ENCODE measurements around the gene PAGR1. TPM values are rescaled to one million over a fixed set of nuclear protein-coding genes. Genes with fewer than 3 reads are reported as not detected.
"Not testable (repeated sequence)": the region's sequence is repeated elsewhere in the genome, so short reads cannot be mapped to it uniquely, and the experiment has no call there.

The PAGR1 gene
- total RNA-seq, 1 donor: 23.4 TPM

GRCh38 chr16:29821643-29822115, 5.7 kb downstream of the PAGR1 start:
- TF ChIP-seq, protein P1, sequence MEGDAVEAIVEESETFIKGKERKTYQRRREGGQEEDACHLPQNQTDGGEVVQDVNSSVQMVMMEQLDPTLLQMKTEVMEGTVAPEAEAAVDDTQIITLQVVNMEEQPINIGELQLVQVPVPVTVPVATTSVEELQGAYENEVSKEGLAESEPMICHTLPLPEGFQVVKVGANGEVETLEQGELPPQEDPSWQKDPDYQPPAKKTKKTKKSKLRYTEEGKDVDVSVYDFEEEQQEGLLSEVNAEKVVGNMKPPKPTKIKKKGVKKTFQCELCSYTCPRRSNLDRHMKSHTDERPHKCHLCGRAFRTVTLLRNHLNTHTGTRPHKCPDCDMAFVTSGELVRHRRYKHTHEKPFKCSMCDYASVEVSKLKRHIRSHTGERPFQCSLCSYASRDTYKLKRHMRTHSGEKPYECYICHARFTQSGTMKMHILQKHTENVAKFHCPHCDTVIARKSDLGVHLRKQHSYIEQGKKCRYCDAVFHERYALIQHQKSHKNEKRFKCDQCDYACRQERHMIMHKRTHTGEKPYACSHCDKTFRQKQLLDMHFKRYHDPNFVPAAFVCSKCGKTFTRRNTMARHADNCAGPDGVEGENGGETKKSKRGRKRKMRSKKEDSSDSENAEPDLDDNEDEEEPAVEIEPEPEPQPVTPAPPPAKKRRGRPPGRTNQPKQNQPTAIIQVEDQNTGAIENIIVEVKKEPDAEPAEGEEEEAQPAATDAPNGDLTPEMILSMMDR (IDR thresholded peaks at IDR 0.05; ENCODE audit: insufficient read depth, low read length): no peak
- peak overlapping the region; percentile 81 for H3K4me3 ChIP-seq (ENCODE audit: low read depth, low read length)
- peak; percentile 84 for DNase-seq (ENCODE audit: low read depth)

DNA sequence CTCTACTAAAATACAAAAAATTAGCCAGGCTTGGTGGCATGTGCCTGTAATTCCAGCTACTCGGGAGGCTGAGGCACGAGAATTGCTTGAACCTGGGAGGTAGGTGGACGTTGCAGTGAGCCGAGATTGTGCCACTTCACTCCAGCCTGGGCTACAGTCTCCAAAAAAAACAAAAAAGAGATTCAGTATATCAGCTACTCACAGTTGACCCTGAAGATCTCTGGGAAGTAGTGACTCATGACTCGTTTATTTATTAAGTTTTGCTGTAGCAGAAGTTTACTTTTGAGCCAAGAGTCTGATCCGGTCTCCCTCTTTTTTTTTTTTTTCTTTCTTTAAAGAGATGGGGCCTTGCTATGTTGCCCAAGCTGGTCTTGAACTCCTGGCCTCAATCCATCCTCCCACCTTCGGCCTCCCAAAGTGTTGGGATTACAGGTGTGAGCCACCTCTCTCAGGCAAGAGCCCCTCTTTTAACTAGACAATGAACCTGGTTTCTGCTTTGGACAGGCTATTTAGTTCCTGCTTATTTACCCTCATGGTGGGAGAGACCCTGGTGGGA, 8.7 kb downstream of the PAGR1 start:
- peak overlapping the region; percentile 56 for H3K4me3 ChIP-seq (ENCODE audit: low read depth, low read length)
- TF ChIP-seq, protein P1 (IDR thresholded peaks at IDR 0.05; ENCODE audit: insufficient read depth, low read length): no peak
- DNase-seq (ENCODE audit: low read depth): peak; percentile 90

DNA sequence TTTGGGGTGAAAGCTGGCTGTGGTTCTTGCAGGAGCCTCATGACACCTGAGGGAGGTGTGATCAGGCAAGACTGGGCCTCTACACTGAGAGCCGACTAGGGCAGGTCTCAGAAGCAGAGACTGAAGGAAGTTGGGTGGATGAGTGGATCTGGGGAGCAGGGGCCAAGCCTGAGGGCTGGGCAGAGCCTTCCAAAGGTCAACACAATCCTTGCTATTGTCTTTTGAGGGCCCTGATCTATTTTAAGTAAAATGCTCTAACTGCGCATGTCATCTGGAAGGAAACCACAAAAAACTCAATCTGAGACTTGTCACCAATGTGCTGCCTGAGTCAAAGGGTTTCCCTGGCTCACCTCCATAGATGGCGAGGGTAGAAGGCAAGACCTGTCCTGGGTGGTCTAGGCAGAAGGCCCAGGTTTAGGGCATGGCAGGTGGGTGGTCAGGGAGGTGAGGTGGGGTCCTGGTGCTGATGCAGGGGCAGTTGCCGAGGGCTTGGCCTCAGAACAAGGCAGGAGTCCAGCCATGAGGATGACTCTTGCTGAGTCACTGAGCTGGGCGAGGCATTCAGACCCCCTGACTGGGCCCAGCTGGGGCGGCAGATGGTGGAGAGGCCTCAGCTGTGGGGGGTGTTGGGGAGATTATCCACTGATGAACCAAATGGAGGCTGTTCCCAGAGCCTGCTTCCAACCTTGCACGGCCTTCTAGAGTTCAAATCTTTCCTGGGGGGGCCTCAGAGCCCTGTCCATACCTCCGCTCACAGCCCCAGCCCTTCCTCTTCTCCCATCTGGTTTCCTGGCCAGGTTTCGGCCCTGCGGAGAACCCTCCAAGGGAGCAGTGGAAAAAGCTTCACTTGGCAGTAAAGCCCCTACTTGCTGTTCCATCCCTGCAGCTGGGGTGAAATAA, 9.4 kb downstream of the PAGR1 start:
- peak overlapping the region; percentile 56 for H3K4me3 ChIP-seq (ENCODE audit: low read depth, low read length)
- TF ChIP-seq, protein P1 (IDR thresholded peaks at IDR 0.05; ENCODE audit: insufficient read depth, low read length): no peak
- peak; percentile 93 for DNase-seq (ENCODE audit: low read depth)

- DNase-seq (ENCODE audit: low read depth): no peak
- H3K4me3 ChIP-seq (ENCODE audit: low read depth, low read length): no peak overlapping the region
These were observed 10.4 kb downstream of the PAGR1 start for GRCh38 chr16:29826342-29826695.

DNA sequence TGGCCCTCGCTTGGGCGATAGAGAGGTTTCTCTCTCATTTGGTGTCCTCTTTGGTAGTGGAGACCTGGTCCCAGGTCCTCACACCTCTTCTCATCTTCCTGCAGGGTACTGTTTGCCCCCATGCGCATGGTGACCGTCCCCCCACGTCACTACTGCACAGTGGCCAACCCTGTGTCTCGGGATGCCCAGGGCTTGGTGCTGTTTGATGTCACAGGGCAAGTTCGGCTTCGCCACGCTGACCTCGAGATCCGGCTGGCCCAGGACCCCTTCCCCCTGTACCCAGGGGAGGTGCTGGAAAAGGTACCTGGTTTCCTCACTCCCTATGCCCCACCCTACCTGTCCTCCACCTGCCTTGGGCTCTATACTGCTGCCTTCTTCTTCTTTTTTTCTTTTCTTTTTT, 14.8 kb downstream of the PAGR1 start:
- DNase-seq (ENCODE audit: low read depth): no peak
- TF ChIP-seq, protein P1 (IDR thresholded peaks at IDR 0.05; ENCODE audit: insufficient read depth, low read length): no peak
- H3K4me3 ChIP-seq (ENCODE audit: low read depth, low read length): no peak overlapping the region

More at GRCh38 chr16:29826342-29826695, 10.4 kb downstream of the PAGR1 start:
- TF ChIP-seq, protein P1 (IDR thresholded peaks at IDR 0.05; ENCODE audit: insufficient read depth, low read length): no peak

- no peak overlapping the region for H3K4me3 ChIP-seq (ENCODE audit: low read depth, low read length)
- DNase-seq (ENCODE audit: low read depth): no peak
- TF ChIP-seq, protein P1 (IDR thresholded peaks at IDR 0.05; ENCODE audit: insufficient read depth, low read length): no peak
These were observed 15.5 kb downstream of the PAGR1 start for GRCh38 chr16:29831490-29831889.

DNA sequence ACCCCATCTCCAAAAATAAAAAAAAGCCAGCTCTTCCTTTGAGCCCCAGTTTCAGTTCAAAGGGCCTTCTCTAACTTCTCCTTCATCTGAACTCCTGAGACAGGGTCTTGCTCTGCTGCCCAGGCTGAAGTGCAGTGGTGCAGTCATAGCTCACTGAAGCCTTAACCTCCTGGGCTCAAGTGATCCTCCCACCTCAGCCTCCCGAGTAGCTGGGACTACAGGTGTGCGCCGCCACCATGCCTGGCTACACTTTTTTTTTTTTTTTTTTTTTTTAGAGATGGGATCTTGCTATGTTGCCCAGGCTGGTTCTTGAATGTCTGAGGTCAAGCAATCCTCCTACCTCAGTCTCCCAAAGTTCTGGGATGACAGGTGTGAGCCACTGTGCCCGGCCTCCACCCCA, 17.3 kb downstream of the PAGR1 start:
- not testable (repeated sequence) for DNase-seq (ENCODE audit: low read depth); H3K4me3 ChIP-seq (ENCODE audit: low read depth, low read length)

Data from fibroblast of the aortic adventitia (primary cell).